Mammary epithelial cell (primary cell): ENCODE results near the gene ERCC3.
"Not testable (repeated sequence)": the region's sequence is repeated elsewhere in the genome, so short reads cannot be mapped to it uniquely, and the experiment has no call there.

Experiments
- CTCF ChIP-seq, 2 donors: IDR thresholded peaks in 1 of 2; conservative IDR thresholded peaks in 1 of 2; 2 replicates each; pipeline ENCODE4 v1.5.1; 2011 to 2012; ENCODE audit warnings: inconsistent platforms in 2 of 2, low read length in 2 of 2, mild to moderate bottlenecking in 2 of 2, control low read depth in 1 of 2, low read depth in 1 of 2; ENCODE audit not compliant: insufficient read depth in 1 of 2; ENCODE audit errors: extremely low read depth in 1 of 2
- EZH2 ChIP-seq: IDR thresholded peaks from 2 replicates; pipeline ENCODE4 v1.6.1; 2012; ENCODE audit warnings: low read length, inconsistent platforms, borderline replicate concordance

- not testable (repeated sequence) for TF ChIP-seq EZH2; CTCF (conservative IDR thresholded peaks at IDR 0.05 in 1 of 2, IDR thresholded peaks at IDR 0.05 in 1 of 2; ENCODE audit: extremely low read depth in 1 of 2, insufficient read depth in 1 of 2, low read depth in 1 of 2, low read length in 2 of 2)
Observed at GRCh38 chr2:127214201-127214600, 79.7 kb downstream of the ERCC3 start.
